Measurements from ENCODE around the gene ZBTB16. TPM values are rescaled to one million over a fixed set of nuclear protein-coding genes. Genes with fewer than 3 reads are reported as not detected.

The ZBTB16 gene
- total RNA-seq, 1 donor, result under 0.01 TPM

DNA sequence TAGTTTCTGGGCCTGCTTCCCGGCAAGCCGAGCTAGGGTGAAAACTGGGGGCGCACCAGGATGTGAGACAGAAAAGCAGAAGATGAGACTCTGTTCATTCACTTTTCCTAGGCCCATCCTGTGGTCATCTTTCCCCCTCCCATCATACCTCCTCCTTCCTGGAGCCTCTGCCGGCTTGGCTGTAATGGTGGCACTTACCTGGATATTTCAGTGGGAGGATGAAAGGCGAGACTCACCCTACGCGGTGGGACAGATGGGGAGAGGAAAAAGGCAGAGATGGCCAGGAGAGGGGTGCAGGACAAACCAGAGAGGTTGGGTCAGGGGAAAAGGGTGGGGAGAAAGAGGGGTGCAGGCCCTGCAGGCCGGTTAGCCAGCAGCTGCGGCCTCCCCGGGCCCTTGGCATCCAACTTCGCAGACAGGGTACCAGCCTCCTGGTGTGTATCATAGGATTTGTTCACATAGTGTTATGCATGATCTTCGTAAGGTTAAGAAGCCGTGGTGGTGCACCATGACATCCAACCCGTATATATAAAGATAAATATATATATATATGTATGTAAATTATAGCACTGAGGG lies 195.1 kb downstream of the ZBTB16 start:
- H3K79me2 ChIP-seq (ENCODE audit: insufficient read depth, low read length), result no peaks in the 10 kb centered on the region
- H3K36me3 ChIP-seq (ENCODE audit: insufficient read depth, low read length), result no peaks in the 10 kb centered on the region
- peaks cover 4% of the 10 kb centered on the region for H3K4me1 ChIP-seq (ENCODE audit: insufficient read depth, low read length)
- DNase-seq (ENCODE audit: insufficient read length, low spot score, missing footprints), result no peak
- H2AFZ ChIP-seq (ENCODE audit: low read length), result no peak overlapping the region
- no peak for TF ChIP-seq CTCF (IDR thresholded peaks at IDR 0.05; ENCODE audit: extremely low read depth, low read depth, low read length)
- no peak overlapping the region for H3K4me2 ChIP-seq (ENCODE audit: insufficient read depth, low read length)
- H3K4me3 ChIP-seq (ENCODE audit: insufficient read depth, low read length), result no peak overlapping the region
- H3K27ac ChIP-seq (ENCODE audit: low read depth, low read length), result no peak overlapping the region
- no peaks in the 10 kb centered on the region for H3K9me3 ChIP-seq (ENCODE audit: low read depth, low read length)
- peaks cover 2% of the 10 kb centered on the region for H3K27me3 ChIP-seq (ENCODE audit: insufficient read depth, low read length)
- H4K20me1 ChIP-seq (ENCODE audit: insufficient read depth, low read length), result no peaks in the 10 kb centered on the region

GRCh38 chr11:114255289-114255688 lies 195.8 kb downstream of the ZBTB16 start:
- no peaks in the 10 kb centered on the region for H3K36me3 ChIP-seq (ENCODE audit: insufficient read depth, low read length)
- H4K20me1 ChIP-seq (ENCODE audit: insufficient read depth, low read length), result no peaks in the 10 kb centered on the region
- DNase-seq (ENCODE audit: insufficient read length, low spot score, missing footprints), result no peak
- H3K27ac ChIP-seq (ENCODE audit: low read depth, low read length), result no peak overlapping the region
- peaks cover 4% of the 10 kb centered on the region for H3K4me1 ChIP-seq (ENCODE audit: insufficient read depth, low read length)
- TF ChIP-seq CTCF (IDR thresholded peaks at IDR 0.05; ENCODE audit: extremely low read depth, low read depth, low read length), result no peak
- peaks cover 2% of the 10 kb centered on the region for H3K27me3 ChIP-seq (ENCODE audit: insufficient read depth, low read length)
- H3K9me3 ChIP-seq (ENCODE audit: low read depth, low read length), result no peaks in the 10 kb centered on the region
- no peak overlapping the region for H2AFZ ChIP-seq (ENCODE audit: low read length)
- no peak overlapping the region for H3K4me2 ChIP-seq (ENCODE audit: insufficient read depth, low read length)
- no peaks in the 10 kb centered on the region for H3K79me2 ChIP-seq (ENCODE audit: insufficient read depth, low read length)
- H3K4me3 ChIP-seq (ENCODE audit: insufficient read depth, low read length), result no peak overlapping the region

GRCh38 chr11:114256176-114256966 lies 196.9 kb downstream of the ZBTB16 start:
- no peaks in the 10 kb centered on the region for H3K79me2 ChIP-seq (ENCODE audit: insufficient read depth, low read length)
- no peak overlapping the region for H3K4me2 ChIP-seq (ENCODE audit: insufficient read depth, low read length)
- H3K27ac ChIP-seq (ENCODE audit: low read depth, low read length), result no peak overlapping the region
- H3K4me1 ChIP-seq (ENCODE audit: insufficient read depth, low read length), result peaks cover 4% of the 10 kb centered on the region
- DNase-seq (ENCODE audit: insufficient read length, low spot score, missing footprints), result no peak
- H4K20me1 ChIP-seq (ENCODE audit: insufficient read depth, low read length), result no peaks in the 10 kb centered on the region
- H2AFZ ChIP-seq (ENCODE audit: low read length), result no peak overlapping the region
- H3K4me3 ChIP-seq (ENCODE audit: insufficient read depth, low read length), result no peak overlapping the region
- no peak for TF ChIP-seq CTCF (IDR thresholded peaks at IDR 0.05; ENCODE audit: extremely low read depth, low read depth, low read length)
- H3K27me3 ChIP-seq (ENCODE audit: insufficient read depth, low read length), result peaks cover 2% of the 10 kb centered on the region
- no peaks in the 10 kb centered on the region for H3K9me3 ChIP-seq (ENCODE audit: low read depth, low read length)
- H3K36me3 ChIP-seq (ENCODE audit: insufficient read depth, low read length), result no peaks in the 10 kb centered on the region

DNA sequence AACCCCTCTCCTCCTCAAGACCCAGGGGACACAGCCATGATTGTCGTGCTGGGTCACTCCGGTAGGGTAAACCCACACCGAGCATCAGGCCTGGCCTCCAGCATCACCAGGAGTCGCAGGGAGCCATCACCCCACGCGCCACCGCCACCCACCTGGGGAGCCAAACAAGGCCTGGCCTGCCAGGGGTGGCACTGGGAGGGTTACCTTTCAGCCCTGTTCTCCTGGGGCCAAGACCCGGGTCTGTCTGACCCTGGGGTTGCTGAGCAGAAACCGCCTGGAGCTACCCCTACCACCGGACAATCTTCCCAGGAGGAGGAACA lies 197.4 kb downstream of the ZBTB16 start:
- DNase-seq (ENCODE audit: insufficient read length, low spot score, missing footprints), result no peak
- Histone ChIP-seq H3K36me3 (ENCODE audit: insufficient read depth, low read length) (no peaks in the 10 kb centered on the region), H3K27ac (ENCODE audit: low read depth, low read length) (no peak overlapping the region), H3K4me2 (ENCODE audit: insufficient read depth, low read length) (no peak overlapping the region), H3K4me1 (ENCODE audit: insufficient read depth, low read length) (peaks cover 4% of the 10 kb centered on the region), H3K79me2 (ENCODE audit: insufficient read depth, low read length) (no peaks in the 10 kb centered on the region), H2AFZ (ENCODE audit: low read length) (no peak overlapping the region), H4K20me1 (ENCODE audit: insufficient read depth, low read length) (no peaks in the 10 kb centered on the region), H3K4me3 (ENCODE audit: insufficient read depth, low read length) (no peak overlapping the region), H3K27me3 (ENCODE audit: insufficient read depth, low read length) (peaks cover 2% of the 10 kb centered on the region), H3K9me3 (ENCODE audit: low read depth, low read length) (no peaks in the 10 kb centered on the region)
- no peak for TF ChIP-seq CTCF (IDR thresholded peaks at IDR 0.05; ENCODE audit: extremely low read depth, low read depth, low read length)
